ENCODE results near the gene PIEZO2. TPM values are rescaled to one million over a fixed set of nuclear protein-coding genes. Genes with fewer than 3 reads are reported as not detected.

The PIEZO2 gene
- total and polyA plus RNA-seq, 4 donors: 2.6 to 233 (median 18.8) TPM

DNA sequence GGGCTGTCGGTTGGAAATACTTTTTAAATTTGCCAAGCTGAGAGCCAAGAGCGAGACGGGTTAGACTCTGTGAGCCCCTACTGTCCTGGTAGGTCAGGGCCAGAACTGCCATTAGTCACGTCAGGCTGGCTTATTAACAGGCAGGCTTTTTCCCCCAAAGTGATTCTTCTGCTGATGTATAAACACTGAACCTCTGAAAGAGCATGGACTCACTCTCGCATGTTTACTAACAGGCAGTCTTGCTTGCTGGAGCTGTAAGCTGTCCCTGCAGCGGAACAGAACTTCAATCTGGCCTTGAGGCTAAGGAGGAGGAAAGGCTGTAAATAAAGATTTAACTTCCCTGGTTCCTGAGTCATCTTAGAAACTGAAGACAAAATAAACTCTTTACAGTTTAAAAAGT, 288.4 kb downstream of the PIEZO2 start:
- H3K27me3 ChIP-seq (ENCODE audit: control insufficient read depth in 3 of 3, insufficient read depth in 3 of 3, low read length in 2 of 3): no peaks in the 10 kb centered on the region
- H3K27ac ChIP-seq (ENCODE audit: low read depth in 1 of 2, low read length in 1 of 2): no peak overlapping the region
- peaks cover 0 to 5% (median 0%) of the 10 kb centered on the region in 4 donors for H3K9me3 ChIP-seq (ENCODE audit: control insufficient read depth in 4 of 4, insufficient read depth in 3 of 4, low read length in 3 of 4)
- DNase-seq (peak in 1 of 3 donors; percentile 42), ATAC-seq (ENCODE audit: insufficient read depth, low FRiP score) (no peak)
- TF ChIP-seq, protein P1, sequence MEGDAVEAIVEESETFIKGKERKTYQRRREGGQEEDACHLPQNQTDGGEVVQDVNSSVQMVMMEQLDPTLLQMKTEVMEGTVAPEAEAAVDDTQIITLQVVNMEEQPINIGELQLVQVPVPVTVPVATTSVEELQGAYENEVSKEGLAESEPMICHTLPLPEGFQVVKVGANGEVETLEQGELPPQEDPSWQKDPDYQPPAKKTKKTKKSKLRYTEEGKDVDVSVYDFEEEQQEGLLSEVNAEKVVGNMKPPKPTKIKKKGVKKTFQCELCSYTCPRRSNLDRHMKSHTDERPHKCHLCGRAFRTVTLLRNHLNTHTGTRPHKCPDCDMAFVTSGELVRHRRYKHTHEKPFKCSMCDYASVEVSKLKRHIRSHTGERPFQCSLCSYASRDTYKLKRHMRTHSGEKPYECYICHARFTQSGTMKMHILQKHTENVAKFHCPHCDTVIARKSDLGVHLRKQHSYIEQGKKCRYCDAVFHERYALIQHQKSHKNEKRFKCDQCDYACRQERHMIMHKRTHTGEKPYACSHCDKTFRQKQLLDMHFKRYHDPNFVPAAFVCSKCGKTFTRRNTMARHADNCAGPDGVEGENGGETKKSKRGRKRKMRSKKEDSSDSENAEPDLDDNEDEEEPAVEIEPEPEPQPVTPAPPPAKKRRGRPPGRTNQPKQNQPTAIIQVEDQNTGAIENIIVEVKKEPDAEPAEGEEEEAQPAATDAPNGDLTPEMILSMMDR (IDR thresholded peaks at IDR 0.05; ENCODE audit: control extremely low read depth, extremely low read depth): no peak
- WGBS, 2 donors: 67 to 80% methylated on average over 6 of the region's 6 CpGs
- H3K4me3 ChIP-seq: no peak overlapping the region
- peaks cover 0 to 1% (median 0%) of the 10 kb centered on the region in 5 donors for H3K4me1 ChIP-seq (ENCODE audit: control insufficient read depth in 5 of 5, insufficient read depth in 5 of 5, low read length in 5 of 5)
- H3K36me3 ChIP-seq (ENCODE audit: control insufficient read depth in 4 of 4, insufficient read depth in 4 of 4, low read length in 4 of 4): peaks cover 0 to 35% (median 11%) of the 10 kb centered on the region in 4 donors
- no peak overlapping the region for H3K9ac ChIP-seq (ENCODE audit: insufficient read depth in 1 of 2, low read length in 2 of 2)

DNA sequence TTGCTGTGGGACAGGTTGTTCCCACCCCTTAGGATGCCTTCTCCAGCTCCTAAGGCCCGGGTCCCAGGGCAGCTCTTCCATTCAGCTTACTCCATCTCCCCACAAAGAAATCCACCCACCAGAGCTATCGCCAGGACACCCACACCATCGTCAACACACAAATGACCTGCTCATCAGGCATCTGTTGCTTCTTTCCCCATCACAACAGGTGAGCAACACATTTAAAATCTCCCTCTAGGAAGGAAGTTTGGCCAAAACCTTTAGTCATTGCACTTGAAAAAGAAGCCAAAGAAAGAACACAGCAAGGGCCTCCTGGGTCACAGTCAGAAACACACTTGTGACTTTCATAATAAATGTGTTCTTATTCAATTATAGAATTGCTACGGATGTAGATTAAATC, 289.0 kb downstream of the PIEZO2 start:
- WGBS, 2 donors: 87 to 91% methylated on average over 4 of the region's 4 CpGs
- H3K27me3 ChIP-seq (ENCODE audit: control insufficient read depth in 3 of 3, insufficient read depth in 3 of 3, low read length in 2 of 3): no peaks in the 10 kb centered on the region
- ATAC-seq (ENCODE audit: insufficient read depth, low FRiP score) (no peak), DNase-seq (no peak)
- peaks cover 0 to 31% (median 11%) of the 10 kb centered on the region in 4 donors for H3K36me3 ChIP-seq (ENCODE audit: control insufficient read depth in 4 of 4, insufficient read depth in 4 of 4, low read length in 4 of 4)
- no peak overlapping the region for H3K27ac ChIP-seq (ENCODE audit: low read depth in 1 of 2, low read length in 1 of 2)
- peaks cover 0 to 5% (median 0%) of the 10 kb centered on the region in 4 donors for H3K9me3 ChIP-seq (ENCODE audit: control insufficient read depth in 4 of 4, insufficient read depth in 3 of 4, low read length in 3 of 4)
- no peak overlapping the region for H3K4me3 ChIP-seq
- TF ChIP-seq, protein P1 (IDR thresholded peaks at IDR 0.05; ENCODE audit: control extremely low read depth, extremely low read depth): no peak
- H3K4me1 ChIP-seq (ENCODE audit: control insufficient read depth in 5 of 5, insufficient read depth in 5 of 5, low read length in 5 of 5): peaks cover 0 to 1% (median 0%) of the 10 kb centered on the region in 5 donors
- no peak overlapping the region for H3K9ac ChIP-seq (ENCODE audit: insufficient read depth in 1 of 2, low read length in 2 of 2)

DNA sequence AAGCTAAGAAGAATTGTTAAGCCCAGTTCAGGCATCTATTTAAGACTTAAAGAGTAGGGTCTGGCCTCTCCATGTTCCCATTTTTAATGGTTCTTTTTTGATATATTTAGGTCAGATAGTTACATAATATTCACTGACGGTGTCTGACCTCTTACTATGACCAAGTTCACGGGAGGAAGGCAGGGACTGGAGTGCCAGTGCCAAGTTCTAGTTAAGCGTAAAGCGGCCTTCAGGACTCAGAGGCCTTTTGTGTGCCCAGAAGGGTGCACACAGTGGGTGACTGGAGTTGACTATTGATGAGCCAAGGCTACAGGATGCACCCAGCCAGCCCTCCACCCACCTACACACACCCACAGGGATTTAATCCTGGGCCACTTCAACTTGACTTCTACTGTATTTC, 290.9 kb downstream of the PIEZO2 start:
- peaks cover 0 to 32% (median 11%) of the 10 kb centered on the region in 4 donors for H3K36me3 ChIP-seq (ENCODE audit: control insufficient read depth in 4 of 4, insufficient read depth in 4 of 4, low read length in 4 of 4)
- H3K4me1 ChIP-seq (ENCODE audit: control insufficient read depth in 5 of 5, insufficient read depth in 5 of 5, low read length in 5 of 5): peaks cover 0 to 1% (median 0%) of the 10 kb centered on the region in 5 donors
- no peak for DNase-seq
- H3K27me3 ChIP-seq (ENCODE audit: control insufficient read depth in 3 of 3, insufficient read depth in 3 of 3, low read length in 2 of 3): no peaks in the 10 kb centered on the region
- peaks cover 0 to 2% (median 0%) of the 10 kb centered on the region in 4 donors for H3K9me3 ChIP-seq (ENCODE audit: control insufficient read depth in 4 of 4, insufficient read depth in 3 of 4, low read length in 3 of 4)
- no peak overlapping the region for H3K27ac ChIP-seq (ENCODE audit: low read depth in 1 of 2, low read length in 1 of 2)
- H3K4me3 ChIP-seq: no peak overlapping the region
- ATAC-seq (ENCODE audit: insufficient read depth, low FRiP score): no peak
- TF ChIP-seq, protein P1 (IDR thresholded peaks at IDR 0.05; ENCODE audit: control extremely low read depth, extremely low read depth): no peak
- 86% methylated on average over 4 of the region's 4 CpGs for WGBS, 2 donors
- no peak overlapping the region for H3K9ac ChIP-seq (ENCODE audit: insufficient read depth in 1 of 2, low read length in 2 of 2)

DNA sequence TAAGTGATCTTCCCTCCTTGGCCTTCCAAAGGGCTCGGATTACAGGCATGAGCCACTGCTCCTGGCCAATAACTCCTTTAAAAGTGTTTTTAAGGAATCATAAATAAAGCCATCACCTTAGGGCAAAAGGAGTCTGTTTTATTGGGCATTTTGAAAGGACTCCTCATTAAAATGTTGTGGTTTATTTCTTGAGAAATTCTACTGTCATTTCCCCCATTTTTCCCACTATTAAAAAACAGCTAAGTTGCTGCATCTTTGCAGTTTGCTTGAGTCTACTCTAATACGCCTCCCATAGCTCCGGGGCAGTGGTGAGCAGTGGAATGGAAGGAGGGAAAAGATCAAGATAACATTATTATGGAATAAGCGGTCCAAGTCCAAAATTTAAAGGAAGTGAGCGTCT, 293.2 kb downstream of the PIEZO2 start:
- 67 to 74% methylated on average over 5 of the region's 5 CpGs for WGBS, 2 donors
- no peak for DNase-seq
- no peaks in the 10 kb centered on the region for H3K27me3 ChIP-seq (ENCODE audit: control insufficient read depth in 3 of 3, insufficient read depth in 3 of 3, low read length in 2 of 3)

More for the DNA sequence above, 293.2 kb downstream of the PIEZO2 start:
- H3K9me3 ChIP-seq (ENCODE audit: control insufficient read depth in 4 of 4, insufficient read depth in 3 of 4, low read length in 3 of 4): peaks cover 0 to 2% (median 0%) of the 10 kb centered on the region in 4 donors
- TF ChIP-seq, protein P1 (IDR thresholded peaks at IDR 0.05; ENCODE audit: control extremely low read depth, extremely low read depth): no peak
- H3K9ac ChIP-seq (ENCODE audit: insufficient read depth in 1 of 2, low read length in 2 of 2): no peak overlapping the region
- H3K27ac ChIP-seq (ENCODE audit: low read depth in 1 of 2, low read length in 1 of 2): no peak overlapping the region
- peaks cover 0 to 23% (median 5%) of the 10 kb centered on the region in 5 donors for H3K4me1 ChIP-seq (ENCODE audit: control insufficient read depth in 5 of 5, insufficient read depth in 5 of 5, low read length in 5 of 5)
- H3K4me3 ChIP-seq: no peak overlapping the region
- H3K36me3 ChIP-seq (ENCODE audit: control insufficient read depth in 4 of 4, insufficient read depth in 4 of 4, low read length in 4 of 4): peaks cover 0 to 39% (median 11%) of the 10 kb centered on the region in 4 donors
- no peak for ATAC-seq (ENCODE audit: insufficient read depth, low FRiP score)
